SIG-M5 (cell line): ENCODE results near the gene RBM20.
"Not testable (repeated sequence)": the region's sequence is repeated elsewhere in the genome, so short reads cannot be mapped to it uniquely, and the experiment has no call there.

Source experiments
- DNase-seq: peaks from one replicate; lab custom pipeline; 2025; lab: John Stamatoyannopoulos, UW

RBM20 gene

DNA sequence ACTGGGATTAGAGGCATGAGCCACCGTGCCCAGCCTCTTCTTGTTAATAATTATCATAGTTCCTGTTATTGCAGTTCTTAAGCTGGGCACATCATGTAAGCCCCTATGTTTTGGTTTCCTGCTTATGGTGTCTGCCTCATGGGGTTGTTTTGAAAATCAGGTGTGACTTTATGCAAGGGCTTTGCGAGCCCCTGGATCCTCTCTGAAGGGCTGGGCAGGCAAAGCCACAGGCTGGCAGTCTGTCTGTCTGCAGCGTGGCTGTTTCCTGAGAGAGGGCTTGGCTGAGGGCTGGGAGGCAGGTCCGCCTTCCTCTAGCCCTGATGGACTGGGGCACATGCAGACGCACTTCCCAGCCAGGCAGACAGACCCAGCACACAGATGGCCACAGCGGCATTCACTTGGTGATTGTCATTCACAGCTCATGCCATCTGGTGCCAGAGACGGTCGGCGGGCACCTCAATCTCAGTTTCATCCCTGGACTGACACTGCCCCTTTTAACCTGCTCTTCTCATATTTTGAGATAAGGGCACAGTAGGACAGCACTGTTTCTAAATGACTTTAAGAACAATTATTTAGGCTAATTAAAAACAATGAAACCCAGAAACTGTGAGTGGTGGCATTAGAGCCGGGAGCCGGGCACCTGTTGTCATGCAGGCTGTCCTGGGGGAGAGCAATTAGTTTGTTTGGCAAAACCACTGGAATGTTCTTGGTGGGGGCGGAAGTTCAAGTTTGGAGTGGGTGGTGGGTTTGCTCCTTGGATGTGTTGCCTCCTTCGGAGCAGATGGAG, 35.5 kb downstream of the RBM20 start:
- no peak for DNase-seq

DNA sequence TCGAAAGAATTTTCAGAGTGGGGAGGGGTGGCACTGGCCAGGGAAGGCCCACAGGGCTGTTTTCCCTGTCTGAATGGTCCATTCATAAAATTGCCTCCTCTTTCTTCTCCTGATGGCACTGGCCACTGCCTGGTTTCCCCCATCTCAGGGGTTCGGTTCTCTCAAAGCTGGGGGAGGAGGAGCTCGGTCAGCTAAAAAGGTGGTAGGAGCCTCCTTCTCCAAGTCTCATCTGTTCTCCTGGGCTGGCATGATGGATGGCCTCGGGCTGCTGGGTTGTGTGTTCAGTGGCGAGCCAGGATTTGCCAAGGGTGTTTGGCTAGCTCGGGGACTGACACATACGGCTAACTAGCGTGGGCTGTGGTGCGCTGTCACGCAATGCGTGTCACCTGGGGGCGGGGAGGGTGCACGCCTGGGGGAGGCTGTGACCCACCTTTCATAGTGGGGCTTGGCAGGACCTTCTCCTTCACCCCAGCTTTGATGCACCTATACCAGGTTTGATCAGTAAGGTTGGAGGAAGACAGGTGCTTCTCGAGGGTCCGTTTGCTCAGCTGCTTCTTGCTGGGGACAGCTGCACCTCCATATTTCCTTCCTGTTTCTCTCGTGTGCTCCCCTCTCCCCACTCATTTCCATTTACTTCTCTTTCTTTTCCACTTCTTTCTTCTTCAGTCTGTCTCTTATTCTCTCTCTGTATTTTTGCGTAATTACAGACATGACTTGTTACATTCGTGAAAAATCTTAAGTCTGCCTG, 36.3 kb downstream of the RBM20 start:
- DNase-seq = no peak

DNA sequence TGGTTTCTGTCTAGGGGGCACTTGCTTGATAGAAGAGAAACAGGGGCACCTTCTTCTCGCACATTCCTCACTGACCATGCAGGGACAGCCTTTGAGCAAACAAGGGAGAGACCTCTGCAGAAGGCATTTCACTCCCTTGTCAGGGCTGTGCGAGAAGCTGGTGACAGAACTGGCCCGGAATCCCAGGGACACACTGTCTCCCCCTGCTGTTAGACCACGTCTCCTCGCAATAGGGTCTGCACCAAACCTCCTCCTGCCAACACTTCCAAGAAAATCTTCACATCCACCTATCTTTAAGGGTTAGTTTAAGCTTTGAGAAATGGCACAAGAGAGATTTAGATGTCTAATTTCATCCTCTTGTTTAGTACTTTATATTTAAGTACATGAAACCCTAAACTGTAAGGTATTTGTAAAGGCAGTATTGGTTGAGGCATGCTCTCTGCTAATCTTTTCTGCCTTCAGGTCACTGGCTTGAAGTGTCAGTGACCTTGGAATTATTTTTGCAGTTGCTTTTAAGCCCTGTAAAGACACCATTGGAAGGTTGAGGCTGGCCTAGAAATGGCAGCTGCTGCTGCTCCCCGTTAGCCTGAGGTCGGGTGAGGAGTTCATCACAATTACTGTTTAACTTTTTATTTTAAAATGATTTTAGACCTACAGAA, 37.0 kb downstream of the RBM20 start:
- no peak for DNase-seq

DNA sequence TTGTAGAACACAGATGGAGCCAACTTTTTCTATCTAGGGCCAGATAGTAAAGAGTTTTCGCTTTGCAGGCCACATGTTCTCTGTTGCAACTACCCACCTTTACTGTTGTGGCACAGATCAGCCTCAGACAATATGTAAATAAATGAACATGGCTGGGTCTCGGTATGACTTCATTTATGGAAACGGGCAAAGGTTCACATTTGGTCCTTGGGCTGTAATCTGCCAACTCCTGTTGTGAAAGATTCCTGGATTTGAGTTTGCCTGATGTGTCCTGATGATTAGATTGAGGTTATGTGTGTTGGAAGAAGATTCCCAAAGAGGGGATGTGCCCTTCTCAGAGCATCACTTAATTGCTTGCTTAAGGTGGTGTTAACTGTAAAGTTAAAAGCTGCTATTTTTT, 38.2 kb downstream of the RBM20 start:
- DNase-seq = no peak

DNA sequence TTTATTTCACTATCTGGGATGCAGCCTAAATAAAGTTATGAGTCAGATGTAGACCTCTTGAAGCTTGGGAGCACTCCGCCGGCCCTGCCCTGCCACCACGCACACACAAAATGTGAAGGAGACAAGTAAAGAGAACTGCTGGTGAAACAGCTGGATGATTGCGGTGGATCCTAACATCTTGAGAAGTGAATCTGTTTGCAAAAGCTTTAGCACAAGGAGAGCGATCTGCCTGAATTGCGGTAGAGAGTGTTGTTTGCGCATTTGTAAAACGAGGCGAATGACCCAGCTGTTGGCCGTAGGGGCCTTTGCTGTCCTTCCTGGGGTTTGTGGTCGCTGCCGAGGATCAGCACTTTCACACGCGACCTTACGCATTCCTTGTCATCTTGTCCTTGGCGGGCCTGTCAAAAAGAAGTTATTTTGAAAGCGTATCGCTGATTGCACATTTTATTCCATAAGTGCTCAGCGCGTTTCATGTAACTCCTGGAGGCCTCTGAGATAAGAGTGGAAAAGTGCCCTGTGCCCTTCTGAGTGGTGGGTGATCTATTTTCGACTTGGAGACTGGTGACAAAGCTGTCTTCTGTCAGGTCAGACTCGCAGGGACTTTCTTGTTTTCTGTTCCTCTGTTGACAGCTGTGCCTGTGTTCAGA, 40.8 kb downstream of the RBM20 start:
- DNase-seq = no peak

DNA sequence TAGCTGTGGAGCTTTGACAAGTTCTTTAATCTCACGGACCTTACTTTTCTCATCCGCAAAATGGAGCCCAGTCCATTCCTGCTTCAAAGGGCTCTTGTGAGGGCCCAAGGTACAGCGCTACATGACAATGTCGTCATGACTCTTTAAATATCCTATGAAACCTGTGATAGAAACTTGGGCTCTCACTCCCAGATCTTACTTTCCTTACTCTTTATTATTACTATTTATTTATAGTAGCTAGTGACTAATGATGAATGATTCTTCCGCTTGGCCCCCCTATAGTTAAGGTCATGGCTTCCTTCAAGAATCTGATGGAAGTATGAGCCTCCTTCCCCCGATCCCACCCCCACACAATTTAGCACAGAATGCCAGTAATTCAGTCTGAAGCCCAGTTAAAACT, 41.9 kb downstream of the RBM20 start:
- no peak for DNase-seq

DNA sequence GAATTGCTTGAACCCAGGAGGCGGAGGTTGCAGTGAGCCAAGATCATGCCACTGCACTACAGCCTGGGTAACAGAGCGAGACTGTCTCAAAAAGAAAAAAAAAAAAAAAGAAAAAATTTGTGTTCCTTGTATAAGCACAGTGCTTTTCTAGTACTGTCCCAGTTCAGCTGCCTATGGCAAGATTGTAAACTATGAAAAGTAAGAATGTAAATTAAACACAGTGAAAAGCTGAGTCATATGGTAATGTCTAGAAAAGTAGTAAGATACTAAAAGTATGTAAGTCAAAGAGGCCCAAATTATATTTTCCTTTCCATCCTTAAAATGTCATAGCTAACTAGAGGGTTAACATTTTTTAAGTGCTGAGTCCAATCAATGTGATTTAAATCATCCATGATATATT, 42.8 kb downstream of the RBM20 start:
- no peak for DNase-seq

DNA sequence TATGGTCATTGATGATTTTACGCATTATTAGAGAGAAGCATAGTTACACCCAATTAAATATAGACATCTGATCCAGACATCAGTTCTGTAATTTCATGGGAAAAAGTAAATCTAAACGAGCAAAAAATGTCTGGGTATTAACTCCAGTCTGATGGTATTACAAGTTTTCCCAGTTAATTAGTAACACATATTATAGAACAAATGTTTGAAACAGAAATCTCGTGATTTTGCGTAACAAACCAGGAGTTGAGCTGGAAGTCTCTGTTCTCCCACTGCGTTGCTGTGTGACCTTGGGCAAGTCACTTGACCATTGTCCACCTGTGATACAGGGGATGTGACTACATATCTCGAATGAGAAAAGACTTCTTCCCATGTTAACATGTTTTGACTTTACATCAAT, 43.3 kb downstream of the RBM20 start:
- no peak for DNase-seq

DNA sequence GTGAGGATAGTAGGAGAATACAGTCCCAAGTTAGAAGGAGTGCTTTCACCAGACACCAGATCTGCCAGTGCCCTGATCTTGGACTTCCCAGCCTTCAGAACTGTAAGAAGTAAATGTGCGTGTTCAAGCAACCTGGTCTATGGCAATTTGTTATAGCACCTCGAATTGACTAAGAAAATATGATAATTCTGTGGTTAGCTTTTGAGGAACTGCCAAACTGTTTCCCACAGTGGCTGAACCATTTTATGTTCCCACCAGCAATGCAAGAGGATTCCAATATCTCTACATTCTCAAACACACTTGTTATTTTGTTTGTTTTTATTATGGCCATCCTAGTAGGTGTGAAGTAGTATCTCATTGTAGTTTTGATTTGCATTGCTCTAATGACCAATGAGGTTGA, 47.0 kb downstream of the RBM20 start:
- no peak for DNase-seq

DNA sequence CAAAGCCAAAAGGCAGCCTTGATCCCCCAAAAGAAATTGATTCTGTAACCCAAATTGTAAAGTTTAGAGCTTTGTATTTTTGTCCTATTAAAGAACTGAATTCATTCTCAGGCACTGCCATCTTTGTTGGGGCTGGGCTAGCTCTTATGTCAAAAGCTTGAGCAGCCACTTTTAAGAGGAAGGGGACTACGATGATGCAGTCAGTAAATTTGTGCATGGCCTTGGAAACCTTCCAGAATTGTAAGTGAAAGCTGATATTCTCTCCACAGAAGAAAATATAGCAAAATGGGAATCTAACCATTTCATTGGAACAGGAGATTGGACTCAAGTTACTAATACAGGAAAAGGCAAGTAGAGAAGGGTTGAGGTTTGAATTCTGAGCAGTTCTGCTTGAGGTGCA, 50.1 kb downstream of the RBM20 start:
- no peak for DNase-seq

DNA sequence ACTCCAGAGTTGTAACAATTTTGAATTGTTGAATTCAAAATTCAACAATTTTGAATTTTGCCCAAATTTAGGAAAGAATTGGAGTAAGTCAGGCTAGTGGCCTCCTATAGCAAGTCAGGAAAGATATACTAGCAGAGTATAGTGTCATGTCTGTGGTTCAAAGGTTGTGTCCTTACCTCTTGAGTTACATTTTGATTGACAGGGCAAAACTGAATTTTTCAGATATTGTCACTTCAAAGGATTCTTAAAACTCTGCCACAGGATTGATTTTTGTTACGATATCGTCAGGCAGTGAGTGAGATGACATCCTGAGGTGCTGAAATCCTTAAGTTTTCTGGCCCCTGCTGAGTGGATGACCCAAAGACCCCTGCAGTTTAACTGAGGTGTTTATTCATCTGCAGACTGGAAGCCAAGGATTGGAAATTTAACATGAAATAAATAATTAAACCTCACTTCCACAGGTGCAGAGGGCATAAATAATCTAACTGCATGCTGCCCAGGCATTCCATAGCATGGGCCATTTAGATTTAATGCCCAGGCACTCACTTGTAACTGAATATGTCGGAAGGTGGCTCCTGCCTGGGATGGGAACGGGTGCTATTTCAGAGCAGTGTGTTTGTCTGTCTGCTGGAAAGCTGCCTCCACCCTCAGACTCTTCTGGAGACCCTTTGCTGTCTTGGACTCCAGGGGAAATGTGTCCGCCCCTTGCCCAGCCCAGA, 50.8 kb downstream of the RBM20 start:
- DNase-seq = no peak

DNA sequence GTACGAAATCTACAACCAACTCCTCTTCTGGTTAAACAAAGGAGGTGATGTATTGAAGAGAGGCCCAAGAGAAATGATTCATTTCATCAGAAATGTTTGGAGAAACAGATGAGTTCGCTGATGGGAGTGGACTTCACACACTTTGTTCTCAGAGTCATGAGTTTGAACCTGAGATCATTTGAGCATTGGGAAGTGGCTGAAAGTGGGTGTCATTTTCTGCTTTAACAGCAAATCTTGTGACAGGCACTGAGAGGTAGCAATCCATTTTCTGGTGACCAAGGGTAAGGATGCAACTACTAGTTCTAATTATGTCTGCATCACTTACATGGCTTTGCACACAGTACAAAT, 51.4 kb downstream of the RBM20 start:
- DNase-seq = no peak

DNA sequence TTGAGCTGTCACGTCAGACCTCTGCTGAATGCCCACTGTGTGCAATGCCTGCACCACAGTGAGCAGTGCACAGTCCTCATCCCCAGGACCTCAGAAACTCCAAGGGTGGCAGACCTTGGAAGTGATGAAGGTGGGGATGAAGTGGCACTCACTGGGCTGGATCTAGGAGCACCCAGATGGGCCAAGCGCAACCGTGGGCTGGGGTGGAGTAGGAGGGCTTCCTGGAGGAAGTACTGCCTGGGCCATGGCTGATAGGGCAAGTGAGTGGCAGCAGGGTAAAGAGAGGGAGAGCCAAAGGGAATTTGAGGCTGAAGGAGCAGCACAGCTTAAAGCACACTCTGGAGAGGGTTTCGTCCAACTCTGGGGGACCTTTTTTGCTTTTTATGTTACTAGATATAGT, 52.3 kb downstream of the RBM20 start:
- no peak for DNase-seq

DNA sequence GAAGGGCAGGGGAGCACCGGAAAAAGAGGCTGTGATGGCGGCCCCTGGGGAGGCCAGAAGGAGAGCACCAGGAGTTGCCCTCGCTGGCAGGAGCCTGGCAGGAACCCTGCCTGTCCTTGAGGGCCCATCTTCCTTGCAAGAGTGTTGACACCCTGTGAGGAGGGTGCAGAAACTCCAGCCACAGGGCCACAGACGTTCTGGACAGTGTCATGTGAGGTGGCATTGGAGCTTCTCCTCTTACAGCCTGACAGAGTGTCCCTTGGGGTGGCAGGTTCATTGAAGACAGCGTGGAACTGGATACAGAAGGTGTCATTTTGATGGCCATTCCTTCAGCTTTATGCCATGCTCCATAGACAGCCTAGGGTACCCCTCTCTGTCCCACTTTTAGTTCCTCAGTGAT, 54.2 kb downstream of the RBM20 start:
- DNase-seq = no peak

DNA sequence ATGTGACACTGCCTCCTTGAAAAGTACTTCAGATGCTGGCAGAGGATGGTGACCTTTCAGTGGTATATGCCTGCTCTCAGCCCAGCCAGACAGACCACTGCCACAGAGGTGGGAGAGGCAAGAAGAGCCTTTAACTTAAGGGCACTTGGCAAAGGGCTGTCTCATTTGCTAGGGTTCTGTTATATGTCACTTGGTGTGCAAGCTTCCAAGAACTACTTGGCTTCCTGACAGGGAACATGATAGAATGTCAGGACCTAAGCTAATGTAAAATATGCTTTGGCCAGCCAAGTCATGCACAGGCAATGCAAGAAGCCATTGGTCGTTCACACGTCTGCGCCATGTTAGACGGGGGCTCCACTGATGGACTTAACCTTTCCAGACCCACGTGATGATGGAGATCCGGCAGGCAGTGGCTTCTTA, 54.7 kb downstream of the RBM20 start:
- DNase-seq = no peak

DNA sequence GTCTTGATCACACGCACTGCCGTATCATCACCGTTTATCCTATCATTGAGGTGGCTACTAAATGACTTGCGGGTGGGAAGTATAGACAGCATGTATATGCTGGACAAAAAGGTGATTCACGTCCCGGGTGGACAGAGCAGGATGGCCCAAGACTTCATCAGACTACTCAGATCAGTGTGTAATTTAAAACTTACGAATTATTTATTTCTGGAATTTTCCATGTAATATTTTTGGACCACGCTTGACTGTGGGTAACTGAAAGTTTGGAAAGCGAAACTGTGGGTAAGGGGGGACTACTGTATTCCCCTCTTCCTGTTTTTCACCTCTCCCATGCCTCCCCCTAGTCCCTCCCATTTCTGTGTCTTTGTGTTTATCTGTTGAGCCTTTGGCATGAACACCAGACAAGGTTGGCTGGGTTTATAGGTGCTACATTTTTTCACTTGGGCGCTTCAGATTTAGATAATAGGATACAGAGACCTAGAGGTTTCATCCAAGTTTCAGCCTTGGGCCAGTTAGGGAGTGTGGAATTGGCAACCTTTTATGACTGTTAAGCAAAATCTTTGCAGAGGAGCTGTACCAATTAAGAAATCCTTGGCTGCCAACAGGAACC, 55.8 kb downstream of the RBM20 start:
- DNase-seq = no peak

DNA sequence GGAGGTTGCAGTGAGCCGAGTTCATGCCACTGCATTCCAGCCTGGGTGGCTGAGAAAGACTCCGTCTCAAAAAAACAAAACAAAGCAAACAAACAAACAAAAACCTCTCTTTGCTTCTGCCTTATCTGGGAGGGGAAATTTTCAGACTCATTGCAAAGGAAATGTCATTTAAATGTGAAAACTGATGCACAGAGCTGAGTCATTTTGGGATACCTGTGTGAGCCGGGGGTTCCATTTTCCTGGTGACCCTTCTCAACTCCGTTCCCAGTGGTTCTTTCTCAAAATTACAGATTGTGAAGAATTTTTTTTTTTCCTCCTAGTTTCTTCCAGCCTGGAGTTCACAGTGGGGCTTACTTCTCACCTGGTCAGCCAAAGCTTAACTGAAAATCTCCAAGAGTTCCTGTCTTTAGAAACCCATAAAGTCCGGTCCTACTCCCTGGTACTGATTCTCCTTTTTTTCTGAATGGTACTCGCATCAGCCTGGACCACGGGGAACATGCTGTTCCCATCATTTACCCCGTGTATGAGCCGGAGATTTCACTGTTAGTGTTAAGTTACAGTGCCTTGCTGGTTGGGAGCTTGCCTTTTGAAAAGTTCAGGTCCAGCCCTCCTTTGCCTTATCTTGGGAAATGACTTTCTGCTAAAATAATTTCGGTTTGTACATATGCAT, 56.9 kb downstream of the RBM20 start:
- DNase-seq = no peak

DNA sequence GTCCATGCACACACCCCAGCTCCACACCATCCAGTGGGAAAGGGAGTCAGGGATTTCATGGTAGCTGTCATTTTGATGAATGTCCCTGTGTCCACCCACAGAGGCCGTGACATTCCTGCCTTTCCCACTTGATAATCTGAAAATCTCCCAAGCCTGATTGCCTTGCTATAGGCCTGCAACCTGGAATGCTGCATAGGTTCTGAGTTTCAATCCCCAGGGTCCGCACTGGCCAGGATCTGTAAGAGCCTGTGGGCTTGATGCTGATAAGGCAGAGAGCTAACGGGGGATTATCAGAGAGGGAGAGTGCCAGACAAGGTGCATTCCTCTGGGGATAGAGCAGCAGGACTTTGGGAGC, 57.5 kb downstream of the RBM20 start:
- DNase-seq = no peak

DNA sequence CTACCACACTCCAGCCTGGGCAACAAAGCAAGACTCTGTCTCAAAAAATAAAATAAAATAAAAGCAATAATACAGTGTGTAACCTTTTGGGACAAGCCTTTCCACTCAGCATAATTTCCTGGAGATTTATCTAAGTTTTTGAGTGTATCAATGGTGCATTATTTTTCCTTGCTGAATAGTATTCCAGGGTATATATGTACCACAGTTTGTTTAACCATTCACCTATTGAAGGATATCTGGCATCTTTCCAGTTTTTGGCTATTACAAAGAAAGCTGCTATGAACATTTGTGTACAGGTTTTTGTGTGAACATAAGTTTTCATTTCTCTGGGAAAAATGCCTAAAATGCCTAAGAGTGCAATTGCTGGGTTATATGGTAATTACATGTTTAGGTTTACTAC, 59.9 kb downstream of the RBM20 start:
- no peak for DNase-seq

DNA sequence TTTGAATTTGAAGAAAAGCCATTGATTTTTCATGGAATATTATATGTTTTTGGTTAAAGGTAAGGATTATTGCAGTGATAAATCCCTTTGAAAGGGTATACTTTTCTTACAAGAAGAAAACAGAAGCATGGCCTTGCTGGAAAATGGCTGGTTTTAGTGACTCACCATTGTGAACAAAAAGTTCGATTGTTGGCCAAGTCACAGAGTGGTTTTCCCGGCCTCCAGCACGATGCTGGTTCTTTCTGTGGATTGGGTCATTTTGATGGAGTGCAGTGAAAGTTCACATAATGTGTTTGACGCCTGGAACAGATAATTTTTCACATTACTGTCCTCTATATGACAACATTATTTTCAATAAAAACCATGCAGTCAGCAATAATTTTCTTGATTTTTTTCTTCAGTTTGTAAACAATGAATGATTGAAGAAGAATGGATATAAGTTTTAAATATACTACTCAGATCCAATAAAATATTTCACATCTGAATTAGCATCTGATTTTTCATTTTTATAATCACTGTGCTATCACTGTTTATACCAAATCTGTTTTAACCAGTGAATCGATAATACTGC, 60.9 kb downstream of the RBM20 start:
- no peak for DNase-seq

DNA sequence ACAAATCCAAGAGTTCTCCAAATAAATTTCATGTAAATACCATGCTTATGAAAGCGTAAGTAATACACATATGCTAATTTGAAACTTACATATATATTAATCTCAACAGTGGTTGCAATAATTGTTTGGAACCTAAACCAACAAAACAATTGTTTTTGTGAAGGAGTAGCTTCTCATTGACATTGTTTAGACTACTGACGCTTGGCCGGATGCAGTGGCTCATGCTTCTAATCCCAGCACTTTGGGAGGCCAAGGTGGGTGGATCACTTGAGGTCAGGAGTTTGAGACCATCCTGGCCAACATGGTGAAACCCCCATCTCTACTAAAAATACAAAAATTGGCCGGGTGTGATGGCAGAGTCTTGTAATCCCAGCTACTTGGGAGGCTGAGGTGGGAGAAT, 61.5 kb downstream of the RBM20 start:
- DNase-seq = not testable (repeated sequence)
